Hepatic stellate cell (primary cell): Measurements from ENCODE around the gene RGSL1.

Source experiments
- DNase-seq: peaks from one replicate; pipeline ENCODE4 v3.0.0; 2011; ENCODE audit warnings: low spot score

Gene RGSL1

GRCh38 chr1:182549346-182549745 is 99.4 kb downstream of the RGSL1 start:
- DNase-seq = no peak

GRCh38 chr1:182549811-182550210 is 99.9 kb downstream of the RGSL1 start:
- no peak for DNase-seq

GRCh38 chr1:182552527-182552926 is 102.6 kb downstream of the RGSL1 start:
- no peak for DNase-seq

GRCh38 chr1:182555493-182555892 is 105.5 kb downstream of the RGSL1 start:
- no peak for DNase-seq

GRCh38 chr1:182556279-182556678 is 106.3 kb downstream of the RGSL1 start:
- no peak for DNase-seq

GRCh38 chr1:182560392-182560984 is 110.5 kb downstream of the RGSL1 start:
- no peak for DNase-seq

- no peak for DNase-seq
Observed at GRCh38 chr1:182561456-182561855, 111.5 kb downstream of the RGSL1 start.

- no peak for DNase-seq
Observed at GRCh38 chr1:182563095-182563494, 113.1 kb downstream of the RGSL1 start.

GRCh38 chr1:182564406-182565004 is 114.6 kb downstream of the RGSL1 start:
- DNase-seq = no peak

- no peak for DNase-seq
Observed at GRCh38 chr1:182565537-182565936, 115.6 kb downstream of the RGSL1 start.

GRCh38 chr1:182567629-182568028 is 117.7 kb downstream of the RGSL1 start:
- DNase-seq = no peak

- DNase-seq = no peak
Observed at GRCh38 chr1:182568647-182569284, 118.8 kb downstream of the RGSL1 start.

GRCh38 chr1:182569939-182570610 is 120.1 kb downstream of the RGSL1 start:
- no peak for DNase-seq

GRCh38 chr1:182570611-182570970 is 120.6 kb downstream of the RGSL1 start:
- DNase-seq = no peak

- no peak for DNase-seq
Observed at GRCh38 chr1:182574156-182574555, 124.2 kb downstream of the RGSL1 start.

- peak; percentile 34 for DNase-seq
Observed at GRCh38 chr1:182575540-182576149, 125.7 kb downstream of the RGSL1 start.

GRCh38 chr1:182580736-182581135 is 130.8 kb downstream of the RGSL1 start:
- no peak for DNase-seq

- DNase-seq = no peak
Observed at GRCh38 chr1:182584746-182585145, 134.8 kb downstream of the RGSL1 start.

GRCh38 chr1:182586380-182586779 is 136.4 kb downstream of the RGSL1 start:
- DNase-seq = no peak

- DNase-seq = no peak
Observed at GRCh38 chr1:182587093-182587492, 137.1 kb downstream of the RGSL1 start.

- no peak for DNase-seq
Observed at GRCh38 chr1:182587666-182588499, 137.9 kb downstream of the RGSL1 start.
